GM19099 (cell line): ENCODE measurements around the gene CYP21A2.

ENCODE experiments used
- POLR2A ChIP-seq: IDR thresholded peaks from 3 replicates; pipeline ENCODE4 v1.6.1; 2011; ENCODE audit warnings: low read depth; ENCODE audit not compliant: insufficient read length; ENCODE audit errors: extremely low read depth

The CYP21A2 gene

DNA sequence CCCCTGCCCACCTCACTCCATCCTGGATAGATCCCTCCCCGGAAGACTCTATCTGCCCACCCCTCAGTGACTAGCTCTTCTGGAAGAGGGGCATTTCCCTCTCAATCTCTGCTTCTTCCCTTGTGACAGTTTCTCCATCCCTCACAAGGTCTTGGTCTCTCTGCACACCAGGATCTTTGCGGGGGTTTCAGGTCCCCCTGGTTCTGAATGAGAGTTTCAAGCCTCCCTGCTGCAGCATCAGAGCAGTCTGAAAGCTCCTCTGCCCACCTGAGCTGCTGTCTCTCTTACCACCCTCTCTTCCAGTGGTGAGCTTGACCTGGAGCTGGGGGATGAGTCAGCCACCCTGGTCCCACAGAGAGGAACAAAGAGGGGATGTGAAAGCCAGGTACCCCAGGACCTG lies 46.6 kb downstream of the CYP21A2 start:
- no peak for TF ChIP-seq POLR2A

DNA sequence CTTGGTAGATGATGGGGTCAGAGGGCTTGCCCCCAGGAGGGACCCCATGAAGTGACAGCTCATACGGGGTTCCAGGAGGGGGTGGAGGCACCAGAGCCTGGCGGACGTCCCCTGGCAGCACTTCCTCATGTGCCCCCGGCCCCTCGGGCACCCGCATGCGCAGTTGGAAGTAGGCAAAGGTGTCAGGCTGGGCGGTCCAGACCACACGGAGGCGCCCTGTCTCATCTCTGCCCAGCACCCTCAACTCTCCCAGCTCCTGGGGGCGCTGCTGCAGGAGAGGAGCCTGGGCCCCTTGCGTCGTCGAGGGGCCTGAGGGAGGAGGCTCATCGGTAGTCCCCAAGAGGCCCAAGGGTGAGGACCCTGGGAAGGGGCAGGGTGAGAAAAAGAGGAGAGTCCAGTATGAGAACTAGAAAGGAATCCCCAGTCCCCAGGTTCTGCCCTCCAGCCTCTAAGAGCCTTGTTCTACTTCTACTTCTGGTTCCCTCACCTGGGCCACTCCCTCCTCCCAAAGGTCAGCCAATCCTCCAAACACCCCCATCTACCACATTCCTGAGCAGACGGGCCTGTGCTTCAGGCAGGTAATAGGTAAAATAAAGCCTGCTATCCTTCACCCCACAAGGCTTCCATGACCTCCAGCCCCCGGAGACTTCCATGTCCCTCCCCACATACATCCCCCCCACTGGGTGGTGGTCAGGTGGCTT lies 47.7 kb downstream of the CYP21A2 start:
- TF ChIP-seq POLR2A, result no peak

DNA sequence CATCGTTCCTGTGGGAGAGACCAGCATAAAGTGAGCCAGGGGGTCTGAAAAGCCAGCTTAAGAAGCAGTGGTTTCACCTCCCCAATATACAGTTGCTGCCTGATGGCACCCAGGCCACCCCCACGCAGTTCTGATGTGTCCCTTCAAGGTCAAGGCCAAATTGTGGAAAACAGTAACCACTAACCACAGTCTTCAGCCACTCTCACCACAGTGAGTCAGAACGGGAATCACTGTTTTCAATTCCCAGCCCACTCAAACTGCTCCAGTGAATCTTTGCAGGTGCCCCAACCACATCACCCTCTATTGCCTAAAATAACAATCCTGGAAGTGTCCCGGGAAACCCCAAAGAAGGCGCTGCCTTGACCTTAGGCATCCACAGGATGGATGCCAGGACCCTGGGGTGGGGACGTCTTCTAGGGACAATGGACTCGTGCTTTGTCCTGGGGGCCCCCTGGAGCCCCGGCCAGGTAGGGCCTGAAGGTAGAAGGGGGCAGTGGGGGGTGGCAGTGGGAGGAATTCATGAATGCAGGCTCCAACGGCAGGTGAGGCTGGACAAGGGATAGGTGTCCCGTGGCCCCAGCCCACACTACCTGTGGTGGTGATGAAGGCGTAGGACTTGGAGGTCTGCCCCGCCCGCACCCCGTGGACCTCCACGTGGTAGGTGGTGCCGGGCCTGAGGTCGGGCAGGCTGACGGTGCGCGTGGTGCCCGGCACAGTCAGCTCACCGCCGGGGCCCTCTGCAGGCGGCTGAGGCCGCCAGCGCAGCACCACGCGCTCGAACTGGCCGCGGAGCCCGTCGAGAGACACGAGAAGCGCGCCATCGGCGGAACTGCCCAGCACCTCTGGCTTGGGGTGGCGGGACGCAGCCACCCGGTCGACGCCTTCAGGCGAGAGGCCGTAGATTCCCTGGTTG lies 48.7 kb downstream of the CYP21A2 start:
- no peak for TF ChIP-seq POLR2A

DNA sequence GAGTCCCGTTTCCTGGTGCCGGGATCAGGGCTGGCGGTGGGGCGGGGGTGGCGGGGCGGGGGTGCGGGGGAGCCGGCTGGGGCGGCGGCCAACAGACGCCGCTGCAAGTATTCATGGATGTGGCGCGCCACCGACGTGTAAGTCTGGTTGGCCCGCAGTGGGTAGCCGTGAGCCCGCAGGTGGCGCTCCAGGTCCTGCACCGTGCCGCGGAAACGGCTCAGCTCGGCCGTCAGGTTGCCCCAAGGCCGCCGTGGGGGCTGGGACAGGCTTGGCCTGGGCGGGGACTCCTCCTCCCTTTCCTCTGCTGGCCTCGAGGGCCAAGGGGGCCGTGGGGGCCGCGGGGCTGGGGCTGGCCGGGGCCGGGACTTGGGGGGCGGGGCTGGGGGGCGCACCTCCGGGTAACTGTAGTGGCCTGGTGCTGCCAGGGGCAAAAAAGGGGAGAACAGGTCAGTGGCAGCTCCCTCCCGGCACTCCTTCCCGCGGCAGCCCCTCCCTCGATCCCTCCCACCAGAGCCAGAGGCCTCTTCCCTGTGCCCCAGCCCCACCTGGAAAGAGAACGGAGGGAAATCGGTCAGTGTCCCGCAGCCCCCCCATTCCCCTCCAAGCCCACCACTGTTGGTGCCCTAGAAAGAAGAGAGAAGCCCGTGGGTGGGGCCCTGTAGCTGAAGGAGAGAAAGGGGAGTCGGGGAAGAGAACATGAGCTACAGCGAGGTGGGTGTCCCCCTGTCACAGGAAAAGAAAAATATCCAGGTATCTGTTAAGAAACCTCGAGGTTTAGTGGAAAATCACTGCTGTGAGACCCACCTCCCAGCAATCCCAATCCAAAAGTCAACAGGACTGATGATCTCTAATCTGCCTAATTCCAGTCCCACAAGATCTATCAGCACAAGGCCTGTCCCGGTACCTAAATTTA lies 49.6 kb downstream of the CYP21A2 start:
- no peak for TF ChIP-seq POLR2A

DNA sequence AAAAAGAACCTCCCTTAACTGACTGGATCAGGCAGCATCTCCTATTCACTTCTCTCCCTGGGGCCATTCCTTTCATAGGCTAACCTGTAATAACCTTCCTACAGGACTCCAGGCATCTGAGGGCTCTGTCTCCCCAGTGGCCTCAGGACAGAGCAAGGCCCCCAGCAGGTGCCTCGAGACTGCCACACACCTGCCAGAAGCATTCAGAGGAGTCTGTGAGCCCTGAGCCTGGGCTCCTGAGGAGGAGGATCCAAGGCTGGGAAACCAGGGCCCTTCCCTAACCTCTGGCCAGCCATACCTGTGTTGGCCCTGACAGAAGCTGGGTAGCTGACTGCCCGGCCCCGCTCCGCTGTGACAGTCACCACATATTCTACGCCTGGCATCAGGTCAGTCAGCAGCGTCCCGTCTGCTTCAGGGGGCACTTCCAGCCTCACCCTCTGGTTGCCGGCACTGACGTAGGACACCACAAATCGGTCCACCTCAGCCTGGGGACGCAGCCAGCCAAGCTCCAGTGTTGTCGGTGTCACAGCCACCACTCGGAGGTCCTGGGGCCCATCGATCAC lies 50.4 kb downstream of the CYP21A2 start:
- no peak for TF ChIP-seq POLR2A

DNA sequence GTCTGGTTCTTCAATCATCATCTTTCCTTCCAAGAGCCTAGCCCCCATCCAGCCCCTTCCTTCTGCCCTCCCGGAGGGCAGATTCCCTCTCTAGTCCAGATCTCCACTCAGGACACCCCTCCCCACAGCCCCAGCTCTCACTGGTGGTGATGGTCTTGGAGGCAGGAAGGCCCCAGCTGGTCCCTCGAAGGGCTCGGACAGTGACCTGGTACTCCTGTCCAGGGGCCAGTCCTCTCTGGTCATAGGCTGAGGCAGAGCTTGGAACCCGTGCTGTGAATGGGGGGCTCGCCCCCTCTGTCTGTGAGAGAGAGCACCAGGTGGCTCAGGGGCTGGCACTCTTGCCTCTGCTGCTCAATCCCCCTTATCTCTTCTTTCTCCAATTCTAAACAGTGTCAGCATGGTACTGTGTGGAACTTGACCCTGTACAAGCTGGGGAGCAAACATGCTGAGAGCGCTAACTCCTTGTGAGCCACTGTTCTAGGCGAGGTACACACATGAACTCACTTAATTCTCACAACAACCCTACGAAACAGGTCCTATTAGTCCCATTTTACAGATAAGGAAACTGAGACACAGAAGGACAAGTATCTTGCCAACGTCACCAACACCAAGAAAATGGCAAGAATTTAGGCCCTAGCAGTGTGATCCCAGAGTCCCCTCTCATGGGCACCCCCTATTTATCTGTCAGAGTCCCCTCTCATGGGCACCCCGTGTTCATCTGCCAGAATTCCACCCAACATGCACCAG lies 51.0 kb downstream of the CYP21A2 start:
- no peak for TF ChIP-seq POLR2A
